K562 (cell line): ENCODE results near the gene AP3S1. TPM values are rescaled to one million over a fixed set of nuclear protein-coding genes. Genes with fewer than 3 reads are reported as not detected.

Experiments used
- ATAC-seq: fragments of 200-7000 bp; cut with Tn5 transposase; 3 replicates; pipeline ENCODE4 v1.9.1; 2020; ENCODE audit warnings: moderate library complexity
- BruUV-seq: library from RNA; stranded (reverse); fragments of 400-500 nt; replicated peaks from 2 replicates; lab custom pipeline; 2021; lab: Mats Ljungman, UMichigan
- CTCF ChIA-PET: fragments of 300-600 bp; formaldehyde crosslinking; extraction: SDS; loops from one replicate; lab custom pipeline; 2021; ENCODE audit warnings: low intra/inter-chr PET ratio; lab: Yijun Ruan, JAX
- POLR2A ChIA-PET: fragments of 300-600, 350-650 bp; sonication (Branson Sonifier 250); formaldehyde crosslinking; extraction: SDS; loops from one replicate; lab custom pipeline; 2021; ENCODE audit warnings: antibody characterized with exemption, inconsistent platforms; lab: Yijun Ruan, JAX
- DNase-seq, 4 experiments: peaks; one replicate each; pipeline versions ENCODE4 v3.0.0 to v3.0.0-alpha.2; 2011 to 2018; ENCODE audit warnings: low spot score in 3 of 4, mixed read lengths in 3 of 4; ENCODE audit errors: extremely low read depth in 1 of 4
- FAIRE-seq: peaks from 2 replicates; lab custom pipeline; 2011; peaks lifted over from hg19 to GRCh38; lab: Jason Lieb, UNC
- H2AFZ ChIP-seq: 2 replicates; pipeline ENCODE4 v1.6.0; 2011; ENCODE audit warnings: low read depth, low read length, control low read depth, inconsistent platforms
- H3K27ac ChIP-seq: fragments of 200-600 bp; 3 replicates; pipeline ENCODE4 v1.8.0; 2011; ENCODE audit warnings: low read depth, mild to moderate bottlenecking, control low read depth, inconsistent platforms, low read length, moderate library complexity, mixed read lengths; ENCODE audit errors: extremely low read depth
- H3K27me3 ChIP-seq, 2 experiments: fragments of 300-600 bp in 1 of 2; 2 replicates in 1 of 2; 3 replicates in 1 of 2; pipeline versions ENCODE4 v1.6.0 to v1.8.0; 2011; ENCODE audit warnings: inconsistent platforms in 2 of 2, low read length in 2 of 2, mild to moderate bottlenecking in 1 of 2, mixed read lengths in 1 of 2, moderate library complexity in 1 of 2; ENCODE audit not compliant: control insufficient read depth in 2 of 2, insufficient read depth in 2 of 2
- H3K36me3 ChIP-seq: fragments of 300-600 bp; 3 replicates; pipeline ENCODE4 v1.8.0; 2011; ENCODE audit warnings: mild to moderate bottlenecking, low read length, inconsistent platforms; ENCODE audit not compliant: control insufficient read depth, insufficient read depth
- H3K4me1 ChIP-seq, 2 experiments: fragments of 200-600 bp in 1 of 2; replicated peaks in 1 of 2; 2 replicates in 1 of 2; 3 replicates in 1 of 2; pipeline versions ENCODE4 v1.5.1 to v1.8.0; 2011; ENCODE audit warnings: inconsistent platforms in 2 of 2, low read length in 2 of 2, mild to moderate bottlenecking in 1 of 2, mixed read lengths in 1 of 2, moderate library complexity in 1 of 2; ENCODE audit not compliant: control insufficient read depth in 2 of 2, insufficient read depth in 2 of 2
- H3K4me2 ChIP-seq: 2 replicates; pipeline ENCODE4 v1.6.1; 2011; ENCODE audit warnings: low read length, control low read depth, inconsistent platforms, mixed read lengths; ENCODE audit not compliant: insufficient read depth
- H3K4me3 ChIP-seq: fragments of 200-600 bp; sonication (generic), shearing (Covaris generic); 2 replicates; pipeline ENCODE4 v1.5.1; 2016; ENCODE audit warnings: control low read depth, inconsistent platforms
- H3K79me2 ChIP-seq: fragments of 200-600 bp; 3 replicates; pipeline ENCODE4 v1.8.0; 2011; ENCODE audit warnings: low read length, inconsistent platforms; ENCODE audit not compliant: control insufficient read depth, insufficient read depth
- H3K9ac ChIP-seq, 2 experiments: 2 replicates each; pipeline versions ENCODE4 v1.6.0 to v1.6.1; 2011; ENCODE audit warnings: low read depth in 2 of 2, low read length in 2 of 2, control low read depth in 1 of 2, inconsistent platforms in 1 of 2, mild to moderate bottlenecking in 1 of 2, mixed read lengths in 1 of 2; ENCODE audit not compliant: insufficient read depth in 1 of 2
- H3K9me1 ChIP-seq: one replicate; pipeline ENCODE4 v1.6.0; 2011; ENCODE audit warnings: inconsistent platforms, mild to moderate bottlenecking, low read length, moderate library complexity; ENCODE audit not compliant: control insufficient read depth, insufficient read depth
- H3K9me3 ChIP-seq: replicated peaks from 2 replicates; pipeline ENCODE4 v1.5.1; 2011; ENCODE audit warnings: low read depth, low read length, inconsistent platforms; ENCODE audit not compliant: control insufficient read depth, insufficient read depth
- H4K20me1 ChIP-seq: replicated peaks from 2 replicates; pipeline ENCODE4 v1.6.1; 2011; ENCODE audit warnings: low read length, inconsistent platforms, mixed read lengths; ENCODE audit not compliant: control insufficient read depth, insufficient read depth
- C11orf30 ChIP-seq: fragments of 450-650 bp; IDR thresholded peaks from 2 replicates; pipeline ENCODE4 v1.6.1; 2016; ENCODE audit warnings: low read depth, mild to moderate bottlenecking
- CBFA2T3 ChIP-seq: fragments of 450-650 bp; IDR thresholded peaks from 2 replicates; pipeline ENCODE4 v1.6.1; 2017
- CBX5 ChIP-seq: IDR thresholded peaks from 2 replicates; pipeline ENCODE4 v1.6.1; 2014; ENCODE audit warnings: low read depth, borderline replicate concordance
- CREBBP ChIP-seq: IDR thresholded peaks from one replicate; pipeline ENCODE4 v1.6.1; 2012; ENCODE audit warnings: low read depth, mild to moderate bottlenecking, control low read depth, inconsistent platforms, low read length
- KDM5B ChIP-seq: fragments of 200-600 bp; sonication (generic); IDR thresholded peaks from 2 replicates; pipeline ENCODE4 v1.6.1; 2012; ENCODE audit warnings: low read depth, mild to moderate bottlenecking, moderate library complexity, low read length, control low read depth, inconsistent platforms; ENCODE audit not compliant: insufficient replicate concordance
- KLF6 ChIP-seq: fragments of 250-450 bp; sonication (Bioruptor Pico); IDR thresholded peaks from 2 replicates; pipeline ENCODE4 v1.4.0; 2020; ENCODE audit warnings: mild to moderate bottlenecking, moderate library complexity, borderline replicate concordance
- MCM3 ChIP-seq: fragments of 450-650 bp; IDR thresholded peaks from 2 replicates; pipeline ENCODE4 v1.6.1; 2016
- MYBL2 ChIP-seq, 2 experiments: fragments of 450-650 bp in 1 of 2; sonication (generic) in 1 of 2; formaldehyde crosslinking in 1 of 2; IDR thresholded peaks; 2 replicates each; pipeline versions ENCODE4 v1.6.1 to v1.8.1; 2017 to 2022; ENCODE audit warnings: borderline replicate concordance in 1 of 2, inconsistent platforms in 1 of 2, low read depth in 1 of 2, mild to moderate bottlenecking in 1 of 2, missing genetic modification reagents in 1 of 2, moderate library complexity in 1 of 2
- NEUROD1 ChIP-seq: fragments of 150-350 bp; IDR thresholded peaks from 2 replicates; pipeline ENCODE4 v1.6.1; 2014; ENCODE audit warnings: borderline replicate concordance, low read length, low read depth; ENCODE audit not compliant: partially characterized antibody
- NUFIP1 ChIP-seq: fragments of 450-650 bp; IDR thresholded peaks from 2 replicates; pipeline ENCODE4 v1.6.1; 2018; ENCODE audit not compliant: partially characterized antibody
- RHOXF2B ChIP-seq: fragments of 250-450 bp; sonication (Bioruptor Pico); conservative IDR thresholded peaks from 2 replicates; pipeline ENCODE4 v1.5.1; 2021
- ZNF232 ChIP-seq: sonication (generic); formaldehyde crosslinking; IDR thresholded peaks from 2 replicates; pipeline ENCODE4 v1.8.0; 2022; ENCODE audit warnings: mild to moderate bottlenecking, missing genetic modification reagents
- ZNF444 ChIP-seq: fragments of 250-450 bp; sonication (Bioruptor Pico); IDR thresholded peaks from 2 replicates; pipeline ENCODE4 v1.4.0; 2020; ENCODE audit warnings: mild to moderate bottlenecking, moderate library complexity
- whole genome bisulfite sequencing: fragments of 100-300 bp; shearing (Covaris generic); methylation state at CpG from one replicate; pipeline ENCODE4 v1.1.6; 2016; ENCODE audit warnings: low coverage, mixed read lengths; ENCODE audit not compliant: insufficient coverage; ENCODE audit errors: missing lambda C conversion rate; 5-methylcytosine and 5-hydroxymethylcytosine counted together
- in situ Hi-C: fragments of 300-500 bp; cut with MboI; formaldehyde crosslinking; loops from 4 replicates; pipeline ENCODE4 v1.15.0; 2018; ENCODE audit warnings: inconsistent platforms, mixed read lengths
- intact Hi-C: fragments of 100-400 bp; cut with micrococcal nuclease; formaldehyde crosslinking; loops from 2 replicates; pipeline ENCODE4 v1.14.2; 2022
- polyA plus RNA-seq, 8 experiments: library from polyadenylated mRNA; depleted of rRNA in 4 of 8; stranded (reverse) in 5 of 8; unstranded in 3 of 8; fragments of >200 nt; fragmentation: Nextera tagmentation in 2 of 8; fragmentation: Illumina TruSeq in 1 of 8; extraction: Ambion mirVana in 2 of 8; extraction: Trizol in 1 of 8; gene quantifications; 2 replicates each; pipeline versions ENCODE4 v1.2.1 to v1.2.3, GENCODE V29; 2011 to 2014; ENCODE audit warnings: inconsistent platforms in 1 of 8, missing spikeins in 1 of 8
- total RNA-seq, 7 experiments: library from RNA; depleted of rRNA in 6 of 7; stranded (reverse); fragments of >200 nt in 6 of 7; fragmentation: Illumina TruSeq in 2 of 7; extraction: Trizol in 2 of 7; gene quantifications; 2 replicates each; pipeline versions ENCODE4 v1.2.1 to v1.2.3, GENCODE V29; 2011 to 2021; ENCODE audit warnings: low replicate concordance in 1 of 7
- TF ChIP-seq, protein P1 (sequence below), 2 experiments: fragments of 250-450 bp in 1 of 2; fragments of 450-650 bp in 1 of 2; sonication (Bioruptor Pico) in 1 of 2; IDR thresholded peaks; 2 replicates each; pipeline versions ENCODE4 v1.6.1 to v1.8.0; 2016 to 2021; ENCODE audit warnings: mild to moderate bottlenecking in 2 of 2, moderate library complexity in 2 of 2, missing compliant biosample characterization in 1 of 2, missing genetic modification characterization in 1 of 2
- TF ChIP-seq, protein P2 (sequence below): IDR thresholded peaks from 2 replicates; pipeline ENCODE4 v1.6.1; 2011; ENCODE audit not compliant: insufficient read length; ENCODE audit errors: extremely low read depth

AP3S1 gene
- total and polyA plus RNA-seq, 9 of the 15 experiments (the other 6 are each of a cell fraction or from before 2014, with no cell fraction given): 46.1 to 106 (median 67.3) TPM

GRCh38 chr5:115948091-115948534 is 106.4 kb downstream of the AP3S1 start:
- Histone ChIP-seq H3K4me1 (no peaks in the 10 kb centered on the region), H3K9ac (no peak overlapping the region), H4K20me1 (no peaks in the 10 kb centered on the region), H3K79me2 (no peaks in the 10 kb centered on the region), H3K27me3 (no peaks in the 10 kb centered on the region; a peak in 2 of 5 replicates), H3K36me3 (no peaks in the 10 kb centered on the region), H3K9me3 (no peaks in the 10 kb centered on the region), H3K27ac (no peak overlapping the region), H3K9me1 (no peaks in the 10 kb centered on the region), H3K4me3 (no peak overlapping the region)
- WGBS: 0% methylated on average over 3 of the region's 3 CpGs
- FAIRE-seq (no peak), ATAC-seq (no peak)
- in situ Hi-C loops: no loop called here
- no TSS peak for BruUV-seq
- CTCF ChIA-PET: no interaction called here
- TF ChIP-seq, protein P1, sequence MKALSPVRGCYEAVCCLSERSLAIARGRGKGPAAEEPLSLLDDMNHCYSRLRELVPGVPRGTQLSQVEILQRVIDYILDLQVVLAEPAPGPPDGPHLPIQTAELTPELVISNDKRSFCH (CRISPR knock-in tag; IDR thresholded peaks at IDR 0.05): no peak
- TF ChIP-seq, protein P1 (tag; IDR thresholded peaks at IDR 0.05): no peak
- TF ChIP-seq, all 486 proteins: peak for 0
- POLR2A ChIA-PET: interaction anchor here (0.6 kb wide), 1 partner anchor 27 kb away, joined by 3 read pairs; no protein-coding TSS in a partner anchor
- Histone ChIP-seq H2AFZ (no peak overlapping the region), H3K4me2 (no peak overlapping the region)
- no peak for DNase-seq
- intact Hi-C loops: no loop called here

DNA sequence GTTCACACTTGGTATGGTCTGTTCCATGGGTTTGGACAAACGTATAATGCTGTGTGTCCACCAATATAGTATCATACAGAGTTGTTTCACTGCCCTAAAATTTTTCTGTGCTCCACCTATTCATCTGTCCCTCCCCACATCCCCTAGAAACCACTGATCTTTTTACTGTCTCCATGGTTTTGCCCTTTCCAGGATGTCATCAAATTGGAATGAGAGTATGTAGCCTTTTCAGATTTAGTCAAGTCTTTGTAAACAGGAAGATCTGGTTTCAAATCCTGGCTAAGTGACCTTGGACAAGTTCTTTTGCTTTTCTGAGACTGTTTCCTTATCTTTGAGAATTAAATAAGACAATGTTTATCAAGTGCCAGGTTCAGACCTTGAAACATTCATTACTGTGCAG is 107.4 kb downstream of the AP3S1 start:
- Histone ChIP-seq H3K9me1 (no peaks in the 10 kb centered on the region), H2AFZ (no peak overlapping the region), H3K9ac (no peak overlapping the region), H3K4me2 (no peak overlapping the region), H3K79me2 (no peaks in the 10 kb centered on the region), H3K4me1 (no peaks in the 10 kb centered on the region), H3K9me3 (no peaks in the 10 kb centered on the region), H3K27me3 (no peaks in the 10 kb centered on the region; a peak in 2 of 5 replicates), H3K36me3 (no peaks in the 10 kb centered on the region), H4K20me1 (no peaks in the 10 kb centered on the region), H3K27ac (no peak overlapping the region), H3K4me3 (no peak overlapping the region)
- WGBS: 0% methylated on average over 1 of the region's 1 CpG
- BruUV-seq: no TSS peak
- ATAC-seq (no peak), FAIRE-seq (no peak), DNase-seq (no peak)
- ChIA-PET CTCF (no interaction called here), POLR2A (no interaction called here)
- in situ Hi-C loops (no loop called here), intact Hi-C loops (no loop called here)
- no peak for TF ChIP-seq NEUROD1
- no peak for TF ChIP-seq C11orf30
- no peak for TF ChIP-seq ZNF232 (CRISPR knock-in tag)
- TF ChIP-seq CBX5: no peak
- TF ChIP-seq NUFIP1: no peak
- no peak for TF ChIP-seq ZNF444 (CRISPR knock-in tag)
- no peak for TF ChIP-seq MCM3
- TF ChIP-seq KDM5B: no peak
- no peak for TF ChIP-seq MYBL2 (IDR thresholded peaks at IDR 0.05; ENCODE audit: low read depth)
- no peak for TF ChIP-seq MYBL2 (CRISPR knock-in tag; IDR thresholded peaks at IDR 0.05; ENCODE audit: borderline replicate concordance)
- TF ChIP-seq, protein P2, sequence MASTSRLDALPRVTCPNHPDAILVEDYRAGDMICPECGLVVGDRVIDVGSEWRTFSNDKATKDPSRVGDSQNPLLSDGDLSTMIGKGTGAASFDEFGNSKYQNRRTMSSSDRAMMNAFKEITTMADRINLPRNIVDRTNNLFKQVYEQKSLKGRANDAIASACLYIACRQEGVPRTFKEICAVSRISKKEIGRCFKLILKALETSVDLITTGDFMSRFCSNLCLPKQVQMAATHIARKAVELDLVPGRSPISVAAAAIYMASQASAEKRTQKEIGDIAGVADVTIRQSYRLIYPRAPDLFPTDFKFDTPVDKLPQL: no peak
- no peak for TF ChIP-seq RHOXF2B (CRISPR knock-in tag)
- no peak for TF ChIP-seq CREBBP
- no peak for TF ChIP-seq KLF6 (CRISPR knock-in tag)
- no peak for TF ChIP-seq CBFA2T3
